ENCODE data around the gene BTBD2.
A peak's percentile ranks its signal among the peaks of the same experiment; 100 is the strongest.

BTBD2 gene

GRCh38 chr19:2050991-2051772 lies 35.7 kb upstream of the BTBD2 start, which contains the start of gene MKNK2:
MKNK2 (minus strand) TSS chr19:2051244; CDS start chr19:2050851, 393 bp downstream.
- peak; percentile 68 for TF ChIP-seq CTCF (IDR thresholded peaks at IDR 0.05; ENCODE audit: borderline replicate concordance, control extremely low read depth, extremely low read depth, insufficient read depth, missing control alignments)
- in situ Hi-C loops (cut with MboI; ENCODE audit: low sequenced_read_pairs, unreplicated experiment) = no loop called here
- DNase-seq (ENCODE audit: low spot score) = peak; percentile 97

- no peak for TF ChIP-seq CTCF (IDR thresholded peaks at IDR 0.05; ENCODE audit: borderline replicate concordance, control extremely low read depth, extremely low read depth, insufficient read depth, missing control alignments)
- DNase-seq (ENCODE audit: low spot score) = no peak
Observed at GRCh38 chr19:2050349-2050990, 35.0 kb upstream of the BTBD2 start.

GRCh38 chr19:2049741-2050348 lies 34.3 kb upstream of the BTBD2 start:
- DNase-seq (ENCODE audit: low spot score) = peak; percentile 71
- in situ Hi-C loops (cut with MboI; ENCODE audit: low sequenced_read_pairs, unreplicated experiment) = no loop called here
- no peak for TF ChIP-seq CTCF (IDR thresholded peaks at IDR 0.05; ENCODE audit: borderline replicate concordance, control extremely low read depth, extremely low read depth, insufficient read depth, missing control alignments)

More at GRCh38 chr19:2050349-2050990, 35.0 kb upstream of the BTBD2 start:
- in situ Hi-C loops (cut with MboI; ENCODE audit: low sequenced_read_pairs, unreplicated experiment) = no loop called here

- DNase-seq (ENCODE audit: low spot score) = no peak
- TF ChIP-seq CTCF (IDR thresholded peaks at IDR 0.05; ENCODE audit: borderline replicate concordance, control extremely low read depth, extremely low read depth, insufficient read depth, missing control alignments) = no peak
- in situ Hi-C loops (cut with MboI; ENCODE audit: low sequenced_read_pairs, unreplicated experiment) = no loop called here
Observed at GRCh38 chr19:2048959-2049740, 33.6 kb upstream of the BTBD2 start.

- in situ Hi-C loops (cut with MboI; ENCODE audit: low sequenced_read_pairs, unreplicated experiment) = no loop called here
- no peak for TF ChIP-seq CTCF (IDR thresholded peaks at IDR 0.05; ENCODE audit: borderline replicate concordance, control extremely low read depth, extremely low read depth, insufficient read depth, missing control alignments)
- DNase-seq (ENCODE audit: low spot score) = no peak
Observed at GRCh38 chr19:2048104-2048958, 32.8 kb upstream of the BTBD2 start.

Data from GM13976 (cell line).